ENCODE measurements around the gene PYCARD. TPM values are rescaled to one million over a fixed set of nuclear protein-coding genes. Genes with fewer than 3 reads are reported as not detected.
A peak's percentile ranks its signal among the peaks of the same experiment; 100 is the strongest.

PYCARD gene
- total RNA-seq, 2 donors from 2014 or later, result 26.3 to 29.8 TPM

DNA sequence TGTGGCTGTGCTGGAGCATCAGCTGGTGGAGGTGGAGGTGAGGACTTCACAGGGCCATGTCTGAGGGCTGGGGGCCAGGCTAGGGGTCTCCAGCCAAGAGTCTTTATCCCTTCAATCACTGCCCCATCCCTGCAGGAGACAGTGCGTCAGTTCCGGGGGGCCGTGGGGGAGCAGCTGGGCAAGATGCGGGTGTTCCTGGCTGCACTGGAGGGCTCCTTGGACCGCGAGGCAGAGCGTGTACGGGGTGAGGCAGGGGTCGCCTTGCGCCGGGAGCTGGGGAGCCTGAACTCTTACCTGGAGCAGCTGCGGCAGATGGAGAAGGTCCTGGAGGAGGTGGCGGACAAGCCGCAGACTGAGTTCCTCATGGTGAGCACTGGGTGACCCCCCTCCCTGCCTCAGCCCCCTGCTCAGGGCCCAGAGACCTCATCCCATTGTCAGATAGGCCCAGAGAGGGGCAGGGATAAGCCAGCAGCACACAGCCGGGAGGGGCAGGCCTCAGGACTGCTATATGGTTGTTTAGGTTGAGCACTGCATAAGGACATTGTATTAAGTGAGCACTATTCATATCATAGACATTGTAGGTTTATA, 16.7 kb upstream of the PYCARD start:
- no peak for TF ChIP-seq CTCF (conservative IDR thresholded peaks at IDR 0.05)
- Mint-ChIP-seq H3K27ac (no peak overlapping the region), H3K36me3 (ENCODE audit: low read depth) (no peaks in the 10 kb centered on the region), H3K4me3 (no peak overlapping the region), H3K9me3 (no peaks in the 10 kb centered on the region), H3K4me1 (peaks cover 8% of the 10 kb centered on the region), H3K27me3 (ENCODE audit: insufficient read depth) (peaks cover 62% of the 10 kb centered on the region)
- no peaks in the 10 kb centered on the region for H3K9me3 ChIP-seq (ENCODE audit: control insufficient read depth, low read length)
- H3K9ac ChIP-seq (ENCODE audit: extremely low read depth, low read length, poor library complexity, severe bottlenecking), result no peak overlapping the region
- 96 to 97% methylated on average over 10 to 15 of the region's 15 CpGs for WGBS, 2 experiments (ENCODE audit: insufficient coverage in 1 of 2, insufficient read length in 1 of 2)
- H3K36me3 ChIP-seq (ENCODE audit: control insufficient read depth, insufficient read depth, low read length), result no peaks in the 10 kb centered on the region
- H3K4me3 ChIP-seq (ENCODE audit: low read length), result no peak overlapping the region
- DNase-seq, result no peak
- H3K27me3 ChIP-seq (ENCODE audit: control insufficient read depth, insufficient read depth, low read length, poor library complexity, severe bottlenecking), result peaks cover 49% of the 10 kb centered on the region
- H3K27ac ChIP-seq (ENCODE audit: low read depth, low read length), result no peak overlapping the region
- H3K4me1 ChIP-seq (ENCODE audit: control insufficient read depth, insufficient read depth, low read length), result peaks cover 4% of the 10 kb centered on the region

DNA sequence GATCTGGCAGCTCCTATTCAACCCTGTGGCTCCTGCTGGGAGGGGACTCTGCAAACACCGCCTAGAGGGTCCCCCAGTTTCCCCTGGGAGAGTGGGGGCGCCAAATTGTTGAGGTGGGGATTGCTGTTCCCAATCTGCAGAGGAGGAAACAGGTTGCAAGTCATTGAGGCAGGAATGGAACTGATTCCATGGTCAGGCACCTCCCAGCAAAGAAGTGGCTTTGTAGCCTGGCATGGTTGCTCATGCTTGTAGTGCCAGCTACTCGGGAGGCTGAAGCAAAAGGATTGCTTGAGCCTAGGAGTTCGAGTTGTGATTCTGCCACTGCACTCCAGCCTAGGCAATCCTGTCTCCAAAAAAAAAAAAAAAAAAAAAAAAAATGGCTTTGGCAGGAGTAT, 14.6 kb upstream of the PYCARD start:
- 0 to 41% methylated on average over 1 to 4 of the region's 4 CpGs for WGBS, 2 experiments (ENCODE audit: insufficient coverage in 1 of 2, insufficient read length in 1 of 2)
- Histone ChIP-seq H3K4me3 (ENCODE audit: low read length) (peak overlapping the region; percentile 65), H3K36me3 (ENCODE audit: control insufficient read depth, insufficient read depth, low read length) (no peaks in the 10 kb centered on the region), H3K27ac (ENCODE audit: low read depth, low read length) (no peak overlapping the region), H3K27me3 (ENCODE audit: control insufficient read depth, insufficient read depth, low read length, poor library complexity, severe bottlenecking) (peaks cover 61% of the 10 kb centered on the region), H3K9ac (ENCODE audit: extremely low read depth, low read length, poor library complexity, severe bottlenecking) (no peak overlapping the region), H3K4me1 (ENCODE audit: control insufficient read depth, insufficient read depth, low read length) (peaks cover 4% of the 10 kb centered on the region), H3K9me3 (ENCODE audit: control insufficient read depth, low read length) (no peaks in the 10 kb centered on the region)
- H3K9me3 Mint-ChIP-seq, result no peaks in the 10 kb centered on the region
- TF ChIP-seq CTCF (conservative IDR thresholded peaks at IDR 0.05), result peak; percentile 4
- peaks cover 80% of the 10 kb centered on the region for H3K27me3 Mint-ChIP-seq (ENCODE audit: insufficient read depth)
- H3K36me3 Mint-ChIP-seq (ENCODE audit: low read depth), result no peaks in the 10 kb centered on the region
- H3K27ac Mint-ChIP-seq, result no peak overlapping the region
- no peak overlapping the region for H3K4me3 Mint-ChIP-seq
- H3K4me1 Mint-ChIP-seq, result peaks cover 10% of the 10 kb centered on the region
- DNase-seq, result no peak

- Histone ChIP-seq H3K27ac (ENCODE audit: low read depth, low read length) (no peak within 1 kb of the TSS), H3K9me3 (ENCODE audit: control insufficient read depth, low read length) (no peaks in the 10 kb centered on the region), H3K36me3 (ENCODE audit: control insufficient read depth, insufficient read depth, low read length) (no peaks in the 10 kb centered on the region), H3K4me1 (ENCODE audit: control insufficient read depth, insufficient read depth, low read length) (peaks cover 4% of the 10 kb centered on the region), H3K4me3 (ENCODE audit: low read length) (peak within 1 kb of the TSS; percentile 65), H3K9ac (ENCODE audit: extremely low read depth, low read length, poor library complexity, severe bottlenecking) (no peak within 1 kb of the TSS), H3K27me3 (ENCODE audit: control insufficient read depth, insufficient read depth, low read length, poor library complexity, severe bottlenecking) (peaks cover 61% of the 10 kb centered on the region)
- H3K27ac Mint-ChIP-seq, result no peak within 1 kb of the TSS
- no peaks in the 10 kb centered on the region for H3K9me3 Mint-ChIP-seq
- peak; percentile 86 for DNase-seq
- peaks cover 10% of the 10 kb centered on the region for H3K4me1 Mint-ChIP-seq
- WGBS, 2 experiments (ENCODE audit: insufficient coverage in 1 of 2, insufficient read length in 1 of 2), result 12 to 23% methylated on average over 44 to 52 of the region's 52 CpGs
- peak within 1 kb of the TSS; percentile 50 for H3K4me3 Mint-ChIP-seq
- TF ChIP-seq CTCF (conservative IDR thresholded peaks at IDR 0.05), result peak; percentile 45
- no peaks in the 10 kb centered on the region for H3K36me3 Mint-ChIP-seq (ENCODE audit: low read depth)
- H3K27me3 Mint-ChIP-seq (ENCODE audit: insufficient read depth), result peaks cover 81% of the 10 kb centered on the region
Observed at GRCh38 chr16:31216422-31217135, 14.0 kb upstream of the PYCARD start, which contains the start of gene PYDC1. Gene PYDC1 (minus strand): TSS chr16:31217135. CDS start chr16:31217028, 107 bp downstream.
